Cardiac fibroblast (primary cell): ENCODE measurements around the gene USP24.

Source experiments
- DNase-seq, 2 donors: peaks; one replicate each; pipeline versions ENCODE4 v3.0.0 to v3.0.0-alpha.2; 2010; ENCODE audit warnings: low read depth in 2 of 2
- H3K4me3 ChIP-seq, 2 donors: replicated peaks in 1 of 2; 1 replicate in 1 of 2; 2 replicates in 1 of 2; pipeline ENCODE4 v1.5.1; 2011; ENCODE audit warnings: low read depth in 2 of 2, low read length in 2 of 2, mild to moderate bottlenecking in 2 of 2, moderate library complexity in 1 of 2
- TF ChIP-seq, protein P1 (sequence below): IDR thresholded peaks from one replicate; pipeline ENCODE4 v1.5.1; 2011; ENCODE audit warnings: low read depth, mild to moderate bottlenecking, low read length, inconsistent platforms

Gene USP24

DNA sequence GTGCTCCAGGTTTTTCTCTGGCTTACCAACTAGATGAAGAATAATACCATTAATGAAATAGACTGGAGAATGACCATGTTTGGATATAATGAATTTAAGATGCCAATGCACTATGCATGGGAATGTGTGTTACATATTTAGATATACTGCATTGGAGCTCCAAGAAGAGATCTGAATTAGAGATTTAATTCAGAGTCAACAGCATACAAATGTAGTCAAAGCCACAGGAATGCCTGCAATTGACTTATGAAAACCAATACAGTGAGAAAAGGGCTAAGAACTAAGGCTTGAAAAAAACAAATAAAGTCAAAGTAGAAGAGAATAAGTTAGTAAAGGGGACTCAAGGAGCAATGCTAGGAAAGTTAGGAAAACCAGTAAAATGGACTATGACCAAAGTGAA, 59.1 kb downstream of the USP24 start:
- no peak for DNase-seq
- TF ChIP-seq, protein P1, sequence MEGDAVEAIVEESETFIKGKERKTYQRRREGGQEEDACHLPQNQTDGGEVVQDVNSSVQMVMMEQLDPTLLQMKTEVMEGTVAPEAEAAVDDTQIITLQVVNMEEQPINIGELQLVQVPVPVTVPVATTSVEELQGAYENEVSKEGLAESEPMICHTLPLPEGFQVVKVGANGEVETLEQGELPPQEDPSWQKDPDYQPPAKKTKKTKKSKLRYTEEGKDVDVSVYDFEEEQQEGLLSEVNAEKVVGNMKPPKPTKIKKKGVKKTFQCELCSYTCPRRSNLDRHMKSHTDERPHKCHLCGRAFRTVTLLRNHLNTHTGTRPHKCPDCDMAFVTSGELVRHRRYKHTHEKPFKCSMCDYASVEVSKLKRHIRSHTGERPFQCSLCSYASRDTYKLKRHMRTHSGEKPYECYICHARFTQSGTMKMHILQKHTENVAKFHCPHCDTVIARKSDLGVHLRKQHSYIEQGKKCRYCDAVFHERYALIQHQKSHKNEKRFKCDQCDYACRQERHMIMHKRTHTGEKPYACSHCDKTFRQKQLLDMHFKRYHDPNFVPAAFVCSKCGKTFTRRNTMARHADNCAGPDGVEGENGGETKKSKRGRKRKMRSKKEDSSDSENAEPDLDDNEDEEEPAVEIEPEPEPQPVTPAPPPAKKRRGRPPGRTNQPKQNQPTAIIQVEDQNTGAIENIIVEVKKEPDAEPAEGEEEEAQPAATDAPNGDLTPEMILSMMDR = no peak
- H3K4me3 ChIP-seq = no peak overlapping the region

DNA sequence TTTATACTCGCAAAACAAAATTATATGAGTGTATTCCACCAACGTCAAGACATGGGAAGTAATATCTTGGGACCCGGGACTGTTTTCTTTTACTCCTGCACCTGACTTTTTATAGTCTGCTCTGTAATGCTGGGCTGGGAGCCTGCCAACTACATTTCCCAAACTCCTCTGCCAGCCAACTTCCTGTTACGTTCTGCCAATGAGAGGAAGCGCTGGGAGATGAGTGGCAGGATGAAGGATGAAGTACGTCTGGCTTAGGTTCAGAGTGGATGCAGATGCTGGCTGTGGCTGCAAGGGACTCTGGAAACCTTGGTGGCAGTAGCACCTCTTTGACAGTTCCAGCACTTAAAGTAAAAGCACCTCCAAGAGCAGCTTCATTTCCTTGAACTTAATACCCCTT, 59.6 kb downstream of the USP24 start:
- peak; percentile 23 to 42 for DNase-seq
- no peak overlapping the region for H3K4me3 ChIP-seq
- TF ChIP-seq, protein P1 = no peak

DNA sequence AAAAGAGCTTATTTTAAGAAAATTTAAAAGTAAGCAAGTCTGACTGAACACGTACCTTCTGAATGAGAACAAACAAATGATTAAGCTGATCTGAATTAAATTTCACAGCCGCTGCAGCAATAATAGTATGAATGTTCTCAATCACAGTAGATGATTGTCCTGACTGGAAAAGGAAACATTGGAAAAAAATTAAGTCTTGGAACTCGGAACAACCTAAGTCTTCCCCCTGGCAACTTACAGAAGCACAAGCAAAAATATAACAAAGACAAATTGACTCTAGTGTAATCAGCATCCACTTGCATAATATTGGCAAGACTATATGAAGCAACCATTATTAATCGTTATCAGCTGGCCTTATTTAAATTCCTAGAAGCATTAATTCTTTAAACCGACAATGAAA, 60.5 kb downstream of the USP24 start:
- no peak for DNase-seq
- TF ChIP-seq, protein P1 = no peak
- H3K4me3 ChIP-seq = no peak overlapping the region

DNA sequence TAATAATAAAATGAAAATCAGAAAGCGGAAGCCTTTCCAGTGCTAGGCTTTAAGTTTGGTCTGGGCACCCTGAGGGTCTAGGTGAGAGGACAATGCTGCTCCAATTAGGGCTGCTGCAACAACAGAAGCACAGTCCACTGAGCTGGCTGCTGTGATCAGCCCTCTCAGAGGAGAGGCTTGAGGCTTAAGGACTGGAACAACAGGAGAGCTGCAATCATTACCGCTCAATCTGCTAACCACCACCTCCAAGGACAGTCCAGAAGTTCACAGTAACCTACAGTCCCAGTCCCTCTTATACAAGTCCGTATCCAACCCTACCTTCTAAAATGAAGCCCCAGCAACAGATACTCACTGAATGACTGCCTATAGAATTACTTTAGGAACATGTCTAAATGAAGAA, 62.1 kb downstream of the USP24 start:
- no peak for DNase-seq
- H3K4me3 ChIP-seq = no peak overlapping the region
- TF ChIP-seq, protein P1 = no peak

DNA sequence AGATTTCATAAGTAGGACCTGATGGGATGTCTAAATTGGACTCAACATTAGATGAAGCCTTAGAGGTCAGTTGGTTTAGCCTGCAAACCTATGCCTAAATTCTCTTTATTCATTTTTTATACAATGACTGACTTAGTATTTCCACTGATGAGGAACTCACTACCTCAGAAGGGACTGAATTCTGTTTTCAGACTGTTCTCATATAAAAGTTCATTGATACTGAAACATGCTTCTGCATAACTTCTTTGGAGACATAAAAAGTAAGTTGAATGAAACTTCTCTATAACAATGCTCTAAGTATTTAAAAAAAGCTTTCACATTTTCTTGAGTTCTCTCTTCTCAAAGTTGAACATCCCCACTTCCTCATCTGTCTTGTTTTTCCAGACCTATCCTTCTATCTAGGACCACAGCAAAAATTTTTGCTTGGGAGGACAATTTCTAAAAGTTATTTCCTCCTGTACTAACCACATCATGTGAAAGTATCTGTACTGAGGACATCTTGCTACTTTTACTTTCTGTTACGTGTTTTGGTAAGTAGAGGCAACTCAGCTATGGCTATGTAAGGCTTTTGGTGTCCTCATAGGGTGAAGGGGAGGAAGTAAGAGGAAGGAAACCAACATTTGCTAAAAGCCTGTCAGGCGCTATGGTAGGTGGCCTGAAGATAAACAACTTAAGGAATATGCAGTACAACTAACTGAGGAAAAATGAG, 64.1 kb downstream of the USP24 start:
- no peak for DNase-seq
- TF ChIP-seq, protein P1 = no peak
- no peak overlapping the region for H3K4me3 ChIP-seq

DNA sequence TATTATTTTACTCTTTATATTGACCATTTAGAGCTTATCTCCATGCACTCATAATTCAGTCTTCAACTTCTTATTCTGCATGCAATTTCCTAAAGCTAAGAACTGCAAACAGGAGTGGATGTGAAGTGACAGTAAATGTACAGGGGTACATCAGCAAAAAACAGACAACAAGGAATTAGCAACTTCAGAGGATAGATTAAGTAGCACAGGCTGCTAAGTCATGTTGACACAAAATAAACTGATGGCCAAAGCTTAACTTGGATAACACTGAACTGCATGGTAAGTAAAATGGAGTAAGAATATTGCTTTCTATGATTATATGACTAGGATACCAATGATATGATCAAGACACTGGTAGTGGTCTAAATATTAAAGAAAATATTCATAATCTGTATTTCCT, 66.5 kb downstream of the USP24 start:
- no peak for DNase-seq
- TF ChIP-seq, protein P1 = no peak
- no peak overlapping the region for H3K4me3 ChIP-seq

DNA sequence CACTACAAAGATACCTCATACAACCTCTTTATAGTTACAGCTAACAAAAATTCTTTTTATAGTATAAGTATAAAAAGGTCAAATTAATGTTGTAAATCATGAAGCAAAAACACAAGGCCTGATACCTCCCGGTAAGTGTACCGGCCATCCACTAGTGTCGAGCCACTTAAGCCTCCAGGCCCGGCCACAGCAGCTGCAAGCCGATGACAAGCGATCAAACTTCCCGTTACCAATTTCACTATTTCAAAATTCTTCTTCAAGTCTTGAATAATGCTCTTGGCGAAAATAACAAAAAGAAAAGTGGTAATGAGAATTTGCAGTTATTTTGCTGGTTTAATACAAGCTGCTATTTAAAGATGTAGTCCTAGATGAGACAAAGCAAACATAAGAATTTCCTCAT, 67.6 kb downstream of the USP24 start:
- no peak for DNase-seq
- H3K4me3 ChIP-seq = no peak overlapping the region
- TF ChIP-seq, protein P1 = no peak
